HCT116 (cell line): ENCODE data around the gene MBD5. TPM values are rescaled to one million over a fixed set of nuclear protein-coding genes. Genes with fewer than 3 reads are reported as not detected.

ENCODE experiments used
- ATAC-seq: fragments of 200-7000 bp; cut with Tn5 transposase; 2 replicates; pipeline ENCODE4 v1.9.1; 2020; ENCODE audit warnings: mild to moderate bottlenecking, moderate library complexity
- BruUV-seq: library from RNA; stranded (reverse); fragments of 400-500 nt; replicated peaks from 2 replicates; lab custom pipeline; 2021; lab: Mats Ljungman, UMichigan
- CTCF ChIA-PET: fragments of 300-600 bp; sonication (Branson Sonifier 250); formaldehyde crosslinking; loops from one replicate; lab custom pipeline; 2021; ENCODE audit warnings: antibody characterized with exemption; lab: Charles Lee
- POLR2A ChIA-PET: fragments of 300-600, 350-600 bp; sonication (Branson Sonifier 250); formaldehyde crosslinking; loops from one replicate; lab custom pipeline; 2021; ENCODE audit warnings: antibody characterized with exemption; lab: Charles Lee
- RAD21 ChIA-PET, 2 experiments: fragments of 300-600 bp; sonication (Branson Sonifier 250); formaldehyde crosslinking; loops; one replicate each; lab custom pipeline; 2023; ENCODE audit warnings: low total read pairs in 2 of 2; ENCODE audit not compliant: uncharacterized antibody in 2 of 2, unreplicated experiment in 2 of 2, low non-redundant PET in 1 of 2; lab: Charles Lee
- DNase-seq: peaks from one replicate; pipeline ENCODE4 v3.0.0-alpha.2; 2010; ENCODE audit warnings: low read depth, low spot score
- H2AFZ ChIP-seq: fragments of 200-600 bp; shearing (Covaris generic), sonication (generic); 2 replicates; pipeline ENCODE4 v1.6.1; 2017; ENCODE audit warnings: low read depth, mixed run types, mixed read lengths, antibody characterized with exemption, low read length; ENCODE audit not compliant: poor library complexity, severe bottlenecking
- H3K27ac ChIP-seq: 2 replicates; pipeline ENCODE4 v1.5.1; 2012; ENCODE audit warnings: low read depth, low read length
- H3K27me3 ChIP-seq: fragments of 200-600 bp; sonication (generic); 2 replicates; pipeline ENCODE4 v1.6.1; 2016; ENCODE audit warnings: mixed run types, low read length, mixed read lengths; ENCODE audit not compliant: insufficient read depth
- H3K36me3 ChIP-seq, 2 experiments: fragments of 200-500 bp in 1 of 2; fragments of 200-600 bp in 1 of 2; sonication (Bioruptor generic) in 1 of 2; sonication (generic) in 1 of 2; 2 replicates each; pipeline versions ENCODE4 v1.5.1 to v1.6.1; 2014 to 2016; ENCODE audit warnings: low read length in 2 of 2, inconsistent platforms in 1 of 2, mixed read lengths in 1 of 2, mixed run types in 1 of 2; ENCODE audit not compliant: insufficient read depth in 2 of 2, control insufficient read depth in 1 of 2
- H3K4me1 ChIP-seq, 2 experiments: fragments of 200-600 bp in 1 of 2; sonication (generic) in 1 of 2; 2 replicates each; pipeline versions ENCODE4 v1.5.1 to v1.6.1; 2012 to 2017; ENCODE audit warnings: low read length in 2 of 2, inconsistent platforms in 1 of 2, mild to moderate bottlenecking in 1 of 2, mixed read lengths in 1 of 2, mixed run types in 1 of 2, moderate library complexity in 1 of 2; ENCODE audit not compliant: insufficient read depth in 2 of 2, control insufficient read depth in 1 of 2
- H3K4me2 ChIP-seq: fragments of 200-600 bp; sonication (generic); 2 replicates; pipeline ENCODE4 v1.6.1; 2017; ENCODE audit warnings: mixed run types, low read length, mixed read lengths
- H3K4me3 ChIP-seq, 2 experiments: fragments of 200-600 bp in 1 of 2; sonication (generic) in 1 of 2; replicated peaks in 1 of 2; 2 replicates each; pipeline ENCODE4 v1.5.1; 2011 to 2016; ENCODE audit warnings: low read length in 2 of 2, control low read depth in 1 of 2, low read depth in 1 of 2, mild to moderate bottlenecking in 1 of 2, mixed read lengths in 1 of 2, mixed run types in 1 of 2
- H3K79me2 ChIP-seq: fragments of 200-600 bp; sonication (generic); 2 replicates; pipeline ENCODE4 v1.6.1; 2017; ENCODE audit warnings: mild to moderate bottlenecking, mixed run types, low read length, moderate library complexity, mixed read lengths; ENCODE audit not compliant: insufficient read depth
- H3K9ac ChIP-seq: fragments of 200-600 bp; sonication (generic); 2 replicates; pipeline ENCODE4 v1.6.1; 2016; ENCODE audit warnings: low read length, mixed read lengths
- H3K9me2 ChIP-seq: fragments of 200-600 bp; sonication (generic), shearing (Covaris generic); 2 replicates; pipeline ENCODE4 v1.6.1; 2017; ENCODE audit warnings: mixed run types, mild to moderate bottlenecking, moderate library complexity; ENCODE audit not compliant: insufficient read depth
- H3K9me3 ChIP-seq, 2 experiments: fragments of 200-500 bp in 1 of 2; fragments of 200-600 bp in 1 of 2; sonication (Bioruptor generic) in 1 of 2; sonication (generic) in 1 of 2; 2 replicates each; pipeline ENCODE4 v1.6.1; 2014 to 2017; ENCODE audit warnings: low read length in 2 of 2, mixed read lengths in 2 of 2, inconsistent platforms in 1 of 2, low read depth in 1 of 2, mild to moderate bottlenecking in 1 of 2, mixed run types in 1 of 2, moderate library complexity in 1 of 2; ENCODE audit not compliant: control insufficient read depth in 1 of 2, insufficient read depth in 1 of 2
- H4K20me1 ChIP-seq: fragments of 200-600 bp; sonication (generic), shearing (Covaris generic); 2 replicates; pipeline ENCODE4 v1.6.1; 2017; ENCODE audit warnings: mixed run types, mild to moderate bottlenecking, moderate library complexity; ENCODE audit not compliant: insufficient read depth
- CBX3 ChIP-seq: IDR thresholded peaks from 2 replicates; pipeline ENCODE4 v1.6.1; 2012; ENCODE audit warnings: low read depth
- CEBPB ChIP-seq: IDR thresholded peaks from 2 replicates; pipeline ENCODE4 v1.6.1; 2012; ENCODE audit warnings: low read depth
- EGR1 ChIP-seq: IDR thresholded peaks from 2 replicates; pipeline ENCODE4 v1.6.1; 2012; ENCODE audit warnings: low read depth
- ELF1 ChIP-seq: IDR thresholded peaks from 2 replicates; pipeline ENCODE4 v1.6.1; 2012; ENCODE audit warnings: low read depth, borderline replicate concordance
- EZH2 ChIP-seq: fragments of 200-600 bp; sonication (generic); IDR thresholded peaks from 2 replicates; pipeline ENCODE4 v1.6.1; 2017; ENCODE audit warnings: antibody characterized with exemption, mixed run types
- EZH2phosphoT487 ChIP-seq: fragments of 200-600 bp; IDR thresholded peaks from 2 replicates; pipeline ENCODE4 v1.6.1; 2018; ENCODE audit warnings: antibody characterized with exemption, borderline replicate concordance
- FOSL1 ChIP-seq: IDR thresholded peaks from 2 replicates; pipeline ENCODE4 v1.6.1; 2012; ENCODE audit warnings: low read depth
- JUND ChIP-seq: IDR thresholded peaks from 2 replicates; pipeline ENCODE4 v1.6.1; 2012
- POLR2A ChIP-seq: IDR thresholded peaks from 2 replicates; pipeline ENCODE4 v1.7.0; 2011; ENCODE audit warnings: borderline replicate concordance; ENCODE audit not compliant: insufficient read depth, insufficient read length; ENCODE audit errors: extremely low read depth
- RAD21 ChIP-seq: IDR thresholded peaks from 2 replicates; pipeline ENCODE4 v1.6.1; 2012; ENCODE audit warnings: low read depth, mild to moderate bottlenecking
- SP1 ChIP-seq: IDR thresholded peaks from 2 replicates; pipeline ENCODE4 v1.6.1; 2012; ENCODE audit warnings: low read depth
- SRF ChIP-seq: IDR thresholded peaks from 2 replicates; pipeline ENCODE4 v1.6.1; 2012; ENCODE audit warnings: low read depth
- TCF7L2 ChIP-seq: IDR thresholded peaks from 2 replicates; pipeline ENCODE4 v1.7.0; 2011; ENCODE audit warnings: borderline replicate concordance, inconsistent platforms; ENCODE audit not compliant: insufficient read depth, insufficient read length; ENCODE audit errors: extremely low read depth
- YY1 ChIP-seq: IDR thresholded peaks from 2 replicates; pipeline ENCODE4 v1.6.1; 2011; ENCODE audit warnings: low read length, low read depth, moderate library complexity, mild to moderate bottlenecking; ENCODE audit not compliant: insufficient replicate concordance; ENCODE audit errors: extremely low read depth
- ZFX ChIP-seq: fragments of 450-650 bp; IDR thresholded peaks from 2 replicates; pipeline ENCODE4 v1.6.1; 2017
- ZNF274 ChIP-seq: fragments of 200-500 bp; sonication (Bioruptor generic); IDR thresholded peaks from 2 replicates; pipeline ENCODE4 v1.6.1; 2014; ENCODE audit warnings: mild to moderate bottlenecking, low read depth, low read length, inconsistent platforms
- intact Hi-C: fragments of 100-400 bp; cut with micrococcal nuclease; formaldehyde crosslinking; loops from 2 replicates; pipeline ENCODE4 v1.10.0; 2022
- total RNA-seq: library from RNA; stranded (reverse); gene quantifications from one replicate; pipeline ENCODE4 v1.2.1, GENCODE V29; 2021; ENCODE audit not compliant: unreplicated experiment
- TF ChIP-seq, protein P1 (sequence below): IDR thresholded peaks from 2 replicates; pipeline ENCODE4 v1.6.1; 2011; ENCODE audit warnings: mild to moderate bottlenecking, low read length, moderate library complexity; ENCODE audit not compliant: insufficient replicate concordance; ENCODE audit errors: extremely low read depth
- TF ChIP-seq, protein P2 (sequence below), 3 experiments: fragments of 200-600 bp in 1 of 3; sonication (generic) in 1 of 3; IDR thresholded peaks in 2 of 3; conservative IDR thresholded peaks in 1 of 3; 2 replicates each; pipeline ENCODE4 v1.5.1; 2012 to 2017; ENCODE audit warnings: low read depth in 2 of 3, low read length in 2 of 3, antibody characterized with exemption in 1 of 3, borderline replicate concordance in 1 of 3, control low read depth in 1 of 3, mild to moderate bottlenecking in 1 of 3, mixed read lengths in 1 of 3, mixed run types in 1 of 3, moderate library complexity in 1 of 3; ENCODE audit not compliant: insufficient read depth in 1 of 3
- TF ChIP-seq, protein P3 (sequence below): IDR thresholded peaks from 2 replicates; pipeline ENCODE4 v1.6.1; 2012
- TF ChIP-seq, protein P4 (sequence below): IDR thresholded peaks from 2 replicates; pipeline ENCODE4 v1.6.1; 2012

Gene MBD5
- total RNA-seq, 1 experiment from 2014 or later, result 20.5 TPM

DNA sequence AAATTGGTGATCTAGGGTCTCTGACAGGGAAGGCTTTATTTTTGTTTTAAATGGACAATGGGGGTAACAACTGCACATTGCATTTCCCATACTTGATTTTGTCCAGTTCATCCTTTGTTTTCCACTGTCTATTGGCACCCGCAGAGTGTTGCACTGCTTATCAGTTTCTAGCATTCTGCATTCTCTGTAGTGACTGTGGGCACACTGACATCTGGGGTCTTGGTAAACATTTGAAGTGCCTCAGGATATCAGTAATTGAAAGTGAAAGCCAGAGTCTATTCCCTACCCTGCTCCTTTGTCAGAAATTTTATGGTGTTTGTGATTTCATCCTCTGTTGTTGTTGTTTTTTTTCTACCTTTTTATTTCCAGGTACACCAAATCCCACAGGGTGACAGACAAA is 491.6 kb downstream of the MBD5 start:
- Histone ChIP-seq H3K27ac (no peak overlapping the region), H3K36me3 (no peaks in the 10 kb centered on the region), H4K20me1 (no peaks in the 10 kb centered on the region), H2AFZ (no peak overlapping the region), H3K9me2 (no peaks in the 10 kb centered on the region), H3K9ac (no peak overlapping the region), H3K4me1 (peaks cover 0 to 10% of the 10 kb centered on the region in 2 experiments; a peak in 2 of 4 replicates), H3K4me3 (no peak overlapping the region), H3K9me3 (no peaks in the 10 kb centered on the region), H3K4me2 (no peak overlapping the region), H3K27me3 (no peaks in the 10 kb centered on the region), H3K79me2 (no peaks in the 10 kb centered on the region)
- CTCF ChIA-PET, result no interaction called here
- intact Hi-C loops, result no loop called here
- POLR2A ChIA-PET, result no interaction called here
- no peak for TF ChIP-seq EGR1
- TF ChIP-seq, protein P1, sequence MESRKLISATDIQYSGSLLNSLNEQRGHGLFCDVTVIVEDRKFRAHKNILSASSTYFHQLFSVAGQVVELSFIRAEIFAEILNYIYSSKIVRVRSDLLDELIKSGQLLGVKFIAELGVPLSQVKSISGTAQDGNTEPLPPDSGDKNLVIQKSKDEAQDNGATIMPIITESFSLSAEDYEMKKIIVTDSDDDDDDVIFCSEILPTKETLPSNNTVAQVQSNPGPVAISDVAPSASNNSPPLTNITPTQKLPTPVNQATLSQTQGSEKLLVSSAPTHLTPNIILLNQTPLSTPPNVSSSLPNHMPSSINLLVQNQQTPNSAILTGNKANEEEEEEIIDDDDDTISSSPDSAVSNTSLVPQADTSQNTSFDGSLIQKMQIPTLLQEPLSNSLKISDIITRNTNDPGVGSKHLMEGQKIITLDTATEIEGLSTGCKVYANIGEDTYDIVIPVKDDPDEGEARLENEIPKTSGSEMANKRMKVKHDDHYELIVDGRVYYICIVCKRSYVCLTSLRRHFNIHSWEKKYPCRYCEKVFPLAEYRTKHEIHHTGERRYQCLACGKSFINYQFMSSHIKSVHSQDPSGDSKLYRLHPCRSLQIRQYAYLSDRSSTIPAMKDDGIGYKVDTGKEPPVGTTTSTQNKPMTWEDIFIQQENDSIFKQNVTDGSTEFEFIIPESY, result no peak
- no peak for TF ChIP-seq JUND
- TF ChIP-seq RAD21, result no peak
- TF ChIP-seq SRF, result no peak
- TF ChIP-seq, protein P2, sequence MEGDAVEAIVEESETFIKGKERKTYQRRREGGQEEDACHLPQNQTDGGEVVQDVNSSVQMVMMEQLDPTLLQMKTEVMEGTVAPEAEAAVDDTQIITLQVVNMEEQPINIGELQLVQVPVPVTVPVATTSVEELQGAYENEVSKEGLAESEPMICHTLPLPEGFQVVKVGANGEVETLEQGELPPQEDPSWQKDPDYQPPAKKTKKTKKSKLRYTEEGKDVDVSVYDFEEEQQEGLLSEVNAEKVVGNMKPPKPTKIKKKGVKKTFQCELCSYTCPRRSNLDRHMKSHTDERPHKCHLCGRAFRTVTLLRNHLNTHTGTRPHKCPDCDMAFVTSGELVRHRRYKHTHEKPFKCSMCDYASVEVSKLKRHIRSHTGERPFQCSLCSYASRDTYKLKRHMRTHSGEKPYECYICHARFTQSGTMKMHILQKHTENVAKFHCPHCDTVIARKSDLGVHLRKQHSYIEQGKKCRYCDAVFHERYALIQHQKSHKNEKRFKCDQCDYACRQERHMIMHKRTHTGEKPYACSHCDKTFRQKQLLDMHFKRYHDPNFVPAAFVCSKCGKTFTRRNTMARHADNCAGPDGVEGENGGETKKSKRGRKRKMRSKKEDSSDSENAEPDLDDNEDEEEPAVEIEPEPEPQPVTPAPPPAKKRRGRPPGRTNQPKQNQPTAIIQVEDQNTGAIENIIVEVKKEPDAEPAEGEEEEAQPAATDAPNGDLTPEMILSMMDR (IDR thresholded peaks at IDR 0.05 in 2 of 3, conservative IDR thresholded peaks at IDR 0.05 in 1 of 3; ENCODE audit: borderline replicate concordance in 1 of 3, insufficient read depth in 1 of 3, low read depth in 2 of 3, low read length in 2 of 3), result no peak
- no peak for TF ChIP-seq SP1
- no peak for TF ChIP-seq EZH2phosphoT487
- TF ChIP-seq TCF7L2, result no peak
- TF ChIP-seq EZH2, result no peak
- no peak for TF ChIP-seq CEBPB
- no peak for TF ChIP-seq CBX3
- no peak for TF ChIP-seq YY1
- no peak for TF ChIP-seq ZFX
- TF ChIP-seq, protein P3, sequence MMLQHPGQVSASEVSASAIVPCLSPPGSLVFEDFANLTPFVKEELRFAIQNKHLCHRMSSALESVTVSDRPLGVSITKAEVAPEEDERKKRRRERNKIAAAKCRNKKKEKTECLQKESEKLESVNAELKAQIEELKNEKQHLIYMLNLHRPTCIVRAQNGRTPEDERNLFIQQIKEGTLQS, result no peak
- TF ChIP-seq POLR2A, result no peak
- no peak for TF ChIP-seq ELF1
- TF ChIP-seq ZNF274, result no peak
- no peak for TF ChIP-seq FOSL1
- TF ChIP-seq, protein P4, sequence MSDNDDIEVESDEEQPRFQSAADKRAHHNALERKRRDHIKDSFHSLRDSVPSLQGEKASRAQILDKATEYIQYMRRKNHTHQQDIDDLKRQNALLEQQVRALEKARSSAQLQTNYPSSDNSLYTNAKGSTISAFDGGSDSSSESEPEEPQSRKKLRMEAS, result no peak
- no peak for ATAC-seq
- RAD21 ChIA-PET, result no interaction called here
- no peak for DNase-seq
- no TSS peak for BruUV-seq
